ENCODE data around the gene ZNF92. TPM values are rescaled to one million over a fixed set of nuclear protein-coding genes. Genes with fewer than 3 reads are reported as not detected.

ZNF92 gene
- 10 to 100 TPM; 26.4 to 26.5 TPM for total RNA-seq
- 24.4 TPM for polyA plus RNA-seq (2013, experiment 1 of 2)
- polyA plus RNA-seq (2013, experiment 2 of 2) = 26.1 TPM
- long read RNA-seq, experiment 1, transcript ZNF92-201 (4 exons, 3,210 nt) = major isoform, 5 of 14 reads
- long read RNA-seq, experiment 1, partial matches to known transcripts = 6 of 14 reads
- long read RNA-seq, experiment 1, other reads (novel, unspliced or antisense) = 2 of 14 reads
- long read RNA-seq, experiment 2, transcript ZNF92-201 (4 exons, 3,210 nt) = major isoform, 18 of 44 reads
- long read RNA-seq, experiment 2, transcript ZNF92-204 (3 exons, 2,957 nt) = minor isoform, 5 of 44 reads
- long read RNA-seq, experiment 2, partial matches to known transcripts = 9 of 44 reads
- long read RNA-seq, experiment 2, other reads (novel, unspliced or antisense) = 10 of 44 reads
- long read RNA-seq, experiment 3, transcript ZNF92-203 (2 exons, 2,947 nt) = minor isoform, 20 of 198 reads
- long read RNA-seq, experiment 3, transcript ZNF92-204 (3 exons, 2,957 nt) = minor isoform, 14 of 198 reads
- long read RNA-seq, experiment 3, transcript ZNF92-202 (3 exons, 3,124 nt) = minor isoform, 5 of 198 reads
- long read RNA-seq, experiment 3, transcript ZNF92-201 (4 exons, 3,210 nt) = major isoform, 152 of 198 reads
- long read RNA-seq, experiment 3, partial matches to known transcripts = 1 of 198 reads
- long read RNA-seq, experiment 3, other reads (novel, unspliced or antisense) = 6 of 198 reads
- long read RNA-seq, experiment 4, partial matches to known transcripts = 0 of 5 reads
- long read RNA-seq, experiment 4, other reads (novel, unspliced or antisense) = 1 of 5 reads

- no peaks in the 10 kb centered on the region for H3K27me3 Mint-ChIP-seq (ENCODE audit: insufficient read depth)
- H3K36me3 ChIP-seq (ENCODE audit: control insufficient read depth, insufficient read depth, low read length) = peaks cover 27% of the 10 kb centered on the region
- H3K27ac Mint-ChIP-seq = peak within 1 kb of the TSS; percentile 99
- peak within 1 kb of the TSS; percentile 98 for H3K27ac ChIP-seq (ENCODE audit: low read depth, low read length)
- peak within 1 kb of the TSS; percentile 94 for H3K9ac ChIP-seq (ENCODE audit: extremely low read depth, low read length, poor library complexity, severe bottlenecking)
- peaks cover 15% of the 10 kb centered on the region for H3K4me1 Mint-ChIP-seq
- peak within 1 kb of the TSS; percentile 97 for H3K4me3 ChIP-seq (ENCODE audit: low read length)
- no peaks in the 10 kb centered on the region for H3K9me3 Mint-ChIP-seq
- no peaks in the 10 kb centered on the region for H3K9me3 ChIP-seq (ENCODE audit: control insufficient read depth, low read length)
- TF ChIP-seq, protein P1, sequence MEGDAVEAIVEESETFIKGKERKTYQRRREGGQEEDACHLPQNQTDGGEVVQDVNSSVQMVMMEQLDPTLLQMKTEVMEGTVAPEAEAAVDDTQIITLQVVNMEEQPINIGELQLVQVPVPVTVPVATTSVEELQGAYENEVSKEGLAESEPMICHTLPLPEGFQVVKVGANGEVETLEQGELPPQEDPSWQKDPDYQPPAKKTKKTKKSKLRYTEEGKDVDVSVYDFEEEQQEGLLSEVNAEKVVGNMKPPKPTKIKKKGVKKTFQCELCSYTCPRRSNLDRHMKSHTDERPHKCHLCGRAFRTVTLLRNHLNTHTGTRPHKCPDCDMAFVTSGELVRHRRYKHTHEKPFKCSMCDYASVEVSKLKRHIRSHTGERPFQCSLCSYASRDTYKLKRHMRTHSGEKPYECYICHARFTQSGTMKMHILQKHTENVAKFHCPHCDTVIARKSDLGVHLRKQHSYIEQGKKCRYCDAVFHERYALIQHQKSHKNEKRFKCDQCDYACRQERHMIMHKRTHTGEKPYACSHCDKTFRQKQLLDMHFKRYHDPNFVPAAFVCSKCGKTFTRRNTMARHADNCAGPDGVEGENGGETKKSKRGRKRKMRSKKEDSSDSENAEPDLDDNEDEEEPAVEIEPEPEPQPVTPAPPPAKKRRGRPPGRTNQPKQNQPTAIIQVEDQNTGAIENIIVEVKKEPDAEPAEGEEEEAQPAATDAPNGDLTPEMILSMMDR (conservative IDR thresholded peaks at IDR 0.05) = no peak
- no peaks in the 10 kb centered on the region for H3K4me1 ChIP-seq (ENCODE audit: control insufficient read depth, insufficient read depth, low read length)
- H3K27me3 ChIP-seq (ENCODE audit: control insufficient read depth, insufficient read depth, low read length, poor library complexity, severe bottlenecking) = no peaks in the 10 kb centered on the region
- WGBS, 2 experiments (ENCODE audit: insufficient coverage in 1 of 2, insufficient read length in 1 of 2) = 0% methylated on average over 18 to 44 of the region's 44 CpGs
- peak; percentile 100 for DNase-seq
- H3K4me3 Mint-ChIP-seq = peak within 1 kb of the TSS; percentile 95
- peaks cover 29% of the 10 kb centered on the region for H3K36me3 Mint-ChIP-seq (ENCODE audit: low read depth)
These were observed at the start of gene ZNF92 for GRCh38 chr7:65373608-65374351. Gene ZNF92 (plus strand): TSS chr7:65373855. CDS start chr7:65373998, 143 bp downstream.

GRCh38 chr7:65325793-65326432 is 47.7 kb upstream of the ZNF92 start:
- 95 to 97% methylated on average over 2 to 4 of the region's 5 CpGs for WGBS, 2 experiments (ENCODE audit: insufficient coverage in 1 of 2, insufficient read length in 1 of 2)
- Histone ChIP-seq H3K4me1 (ENCODE audit: control insufficient read depth, insufficient read depth, low read length) (no peaks in the 10 kb centered on the region), H3K4me3 (ENCODE audit: low read length) (no peak overlapping the region), H3K9ac (ENCODE audit: extremely low read depth, low read length, poor library complexity, severe bottlenecking) (no peak overlapping the region), H3K36me3 (ENCODE audit: control insufficient read depth, insufficient read depth, low read length) (peaks cover 36% of the 10 kb centered on the region), H3K27me3 (ENCODE audit: control insufficient read depth, insufficient read depth, low read length, poor library complexity, severe bottlenecking) (no peaks in the 10 kb centered on the region), H3K9me3 (ENCODE audit: control insufficient read depth, low read length) (no peaks in the 10 kb centered on the region), H3K27ac (ENCODE audit: low read depth, low read length) (no peak overlapping the region)
- peaks cover 2% of the 10 kb centered on the region for H3K36me3 Mint-ChIP-seq (ENCODE audit: low read depth)
- no peaks in the 10 kb centered on the region for H3K4me1 Mint-ChIP-seq
- TF ChIP-seq, protein P1 (conservative IDR thresholded peaks at IDR 0.05) = no peak
- H3K27me3 Mint-ChIP-seq (ENCODE audit: insufficient read depth) = no peaks in the 10 kb centered on the region
- no peaks in the 10 kb centered on the region for H3K9me3 Mint-ChIP-seq
- DNase-seq = no peak
- no peak overlapping the region for H3K4me3 Mint-ChIP-seq
- H3K27ac Mint-ChIP-seq = no peak overlapping the region

DNA sequence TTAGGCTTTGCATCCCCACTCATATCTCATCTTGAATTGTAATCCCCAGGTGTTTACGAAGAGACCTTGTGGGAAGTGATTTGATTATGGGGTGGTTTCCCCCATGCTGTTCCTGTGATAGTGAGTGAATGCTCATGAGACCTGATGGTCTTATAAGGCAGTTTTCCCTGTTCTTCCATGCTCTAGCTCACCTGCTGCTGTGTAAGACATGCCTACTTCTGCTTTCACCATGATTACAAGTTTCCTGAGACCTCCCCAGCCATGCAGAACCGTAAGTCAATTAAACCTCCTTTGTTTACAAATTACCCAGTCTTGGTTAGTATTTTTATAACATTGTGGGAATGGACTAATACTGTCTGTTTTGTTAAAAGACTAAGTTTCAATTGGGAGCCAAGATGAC is 35.3 kb upstream of the ZNF92 start:
- peaks cover 22% of the 10 kb centered on the region for H3K36me3 ChIP-seq (ENCODE audit: control insufficient read depth, insufficient read depth, low read length)
- H3K9ac ChIP-seq (ENCODE audit: extremely low read depth, low read length, poor library complexity, severe bottlenecking) = no peak overlapping the region
- no peaks in the 10 kb centered on the region for H3K27me3 ChIP-seq (ENCODE audit: control insufficient read depth, insufficient read depth, low read length, poor library complexity, severe bottlenecking)
- H3K4me3 ChIP-seq (ENCODE audit: low read length) = peak overlapping the region; percentile 44
- peaks cover 12% of the 10 kb centered on the region for H3K4me1 ChIP-seq (ENCODE audit: control insufficient read depth, insufficient read depth, low read length)
- Mint-ChIP-seq H3K27me3 (ENCODE audit: insufficient read depth) (no peaks in the 10 kb centered on the region), H3K36me3 (ENCODE audit: low read depth) (peaks cover 10% of the 10 kb centered on the region), H3K4me3 (no peak overlapping the region), H3K9me3 (peaks cover 2% of the 10 kb centered on the region), H3K4me1 (peaks cover 21% of the 10 kb centered on the region), H3K27ac (peak overlapping the region; percentile 3)
- WGBS, 2 experiments (ENCODE audit: insufficient coverage in 1 of 2, insufficient read length in 1 of 2) = 72% methylated on average over 2 of the region's 2 CpGs; no CpG with 5 or more reads in 1 of the 2 experiments
- H3K27ac ChIP-seq (ENCODE audit: low read depth, low read length) = no peak overlapping the region
- H3K9me3 ChIP-seq (ENCODE audit: control insufficient read depth, low read length) = no peaks in the 10 kb centered on the region
- TF ChIP-seq, protein P1 (conservative IDR thresholded peaks at IDR 0.05) = no peak
- peak; percentile 57 for DNase-seq

All from endodermal cell (in vitro differentiated cells).